Activated CD8-positive, alpha-beta memory T cell treated with anti-CD3 and anti-CD28 coated beads, Interleukin-2, amount 50 U/mL, for 4 hours (primary cell): Measurements from ENCODE around the gene UBN1.

Experiments used
- DNase-seq: peaks from one replicate; pipeline ENCODE4 v3.0.0-alpha.2; 2020

UBN1 gene

DNA sequence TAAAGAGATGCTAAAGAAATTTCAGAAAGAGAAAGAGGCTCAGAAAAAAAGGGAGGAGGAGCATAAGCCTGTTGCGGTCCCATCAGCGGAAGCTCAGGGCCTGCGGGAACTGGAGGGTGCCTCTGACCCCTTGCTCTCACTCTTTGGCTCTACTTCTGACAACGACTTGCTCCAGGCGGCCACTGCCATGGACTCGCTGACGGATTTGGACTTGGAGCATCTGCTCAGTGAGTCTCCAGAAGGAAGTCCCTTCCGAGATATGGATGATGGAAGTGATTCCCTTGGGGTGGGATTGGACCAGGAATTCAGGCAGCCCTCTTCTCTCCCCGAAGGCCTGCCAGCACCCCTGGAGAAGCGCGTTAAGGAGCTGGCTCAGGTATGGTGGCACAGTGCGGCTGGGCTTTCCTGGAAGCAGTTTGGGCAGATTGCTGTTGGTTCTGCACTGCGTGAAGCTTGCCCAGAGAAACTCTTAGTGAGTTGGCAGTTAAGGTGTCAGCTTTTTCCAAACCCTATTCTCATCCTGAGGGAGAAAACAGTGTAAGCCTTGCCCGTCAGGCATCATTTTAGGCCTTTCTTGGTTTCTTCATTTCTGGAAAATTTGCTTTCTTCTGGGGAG is 13.6 kb downstream of the UBN1 start:
- no peak for DNase-seq

DNA sequence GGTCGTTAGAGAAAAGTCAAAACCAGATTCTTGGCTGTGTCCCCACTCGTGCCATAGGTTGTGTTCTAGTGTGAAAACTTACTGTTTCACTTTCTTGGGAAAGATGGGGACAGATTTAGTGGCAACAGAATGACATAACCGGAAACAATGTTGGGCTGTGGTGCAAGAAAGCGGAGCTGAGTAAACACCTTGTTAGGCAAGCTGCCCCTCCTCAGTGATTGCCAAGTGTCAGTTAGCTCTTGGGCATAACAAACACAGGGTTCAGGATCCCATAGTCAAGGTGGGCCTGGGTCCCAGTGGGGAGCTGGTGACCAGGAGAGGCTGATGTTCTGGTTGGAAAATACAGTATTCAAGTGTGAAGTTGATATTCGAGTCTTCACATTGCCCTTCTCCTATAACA is 15.4 kb downstream of the UBN1 start:
- no peak for DNase-seq

DNA sequence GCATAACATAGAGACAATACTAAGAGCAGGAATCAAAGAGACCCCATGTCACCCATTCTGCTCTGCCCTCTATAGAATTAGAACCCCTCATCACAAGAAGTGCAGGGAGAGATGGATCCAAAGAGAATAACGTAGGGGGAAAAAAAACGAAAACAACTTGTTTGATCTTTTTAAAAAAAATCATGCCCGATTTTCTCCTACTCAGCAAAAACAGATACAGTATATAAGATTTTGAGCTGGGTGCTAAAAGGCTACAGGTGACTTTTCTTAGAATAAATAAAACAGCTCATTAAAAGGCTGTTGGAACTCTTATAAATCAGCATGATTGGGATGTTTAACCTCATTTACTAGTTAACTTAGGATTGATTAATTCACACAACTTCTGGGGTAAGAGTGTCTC is 17.4 kb downstream of the UBN1 start:
- no peak for DNase-seq

DNA sequence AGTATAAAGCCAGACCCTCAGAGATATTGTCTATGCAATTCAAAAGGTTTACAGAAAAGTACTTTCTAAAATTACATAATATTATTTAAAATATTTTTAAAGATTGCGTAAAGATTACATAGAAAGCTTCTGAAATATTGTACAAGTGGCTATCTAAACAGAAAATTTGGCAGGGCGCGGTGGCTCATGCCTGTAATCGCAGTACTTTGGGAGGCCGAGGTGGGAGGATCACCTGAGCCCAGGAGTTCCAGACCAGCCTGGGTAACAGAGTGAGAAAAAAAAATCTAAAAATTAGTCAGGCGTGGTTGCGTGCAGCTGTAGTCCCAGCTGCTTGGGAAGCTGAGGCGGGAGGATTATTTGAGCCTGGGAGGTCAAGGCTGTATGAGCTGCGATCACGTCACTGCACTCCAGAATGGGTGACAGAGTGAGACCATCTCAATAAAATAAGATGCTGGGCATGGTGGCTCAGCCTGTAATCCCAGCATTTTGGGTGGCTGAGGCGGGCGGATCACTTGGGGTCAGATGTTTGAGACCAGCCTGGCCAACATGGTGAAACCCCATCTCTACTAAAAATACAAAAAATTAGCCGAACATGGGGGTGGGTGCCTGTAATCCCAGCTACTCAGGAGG is 18.1 kb downstream of the UBN1 start:
- no peak for DNase-seq

DNA sequence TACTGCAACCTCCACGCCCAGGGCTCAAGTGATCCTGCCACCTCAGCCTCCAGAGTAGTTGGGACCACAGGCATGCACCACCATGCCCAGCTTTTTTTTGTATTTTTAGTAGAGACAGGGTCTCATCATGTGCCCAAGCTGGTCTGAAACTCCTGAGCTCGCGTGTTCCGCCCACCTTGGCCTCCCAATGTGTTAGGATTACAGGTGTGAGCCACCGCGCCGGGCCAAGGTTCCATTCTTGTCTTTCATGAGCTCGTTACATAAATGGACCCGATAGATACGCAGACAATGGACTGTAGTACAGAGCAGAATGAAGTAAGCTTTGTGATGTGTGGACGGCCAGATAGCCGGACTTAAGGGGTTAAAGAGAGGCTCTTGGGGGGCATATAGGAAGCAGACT is 19.3 kb downstream of the UBN1 start:
- no peak for DNase-seq

DNA sequence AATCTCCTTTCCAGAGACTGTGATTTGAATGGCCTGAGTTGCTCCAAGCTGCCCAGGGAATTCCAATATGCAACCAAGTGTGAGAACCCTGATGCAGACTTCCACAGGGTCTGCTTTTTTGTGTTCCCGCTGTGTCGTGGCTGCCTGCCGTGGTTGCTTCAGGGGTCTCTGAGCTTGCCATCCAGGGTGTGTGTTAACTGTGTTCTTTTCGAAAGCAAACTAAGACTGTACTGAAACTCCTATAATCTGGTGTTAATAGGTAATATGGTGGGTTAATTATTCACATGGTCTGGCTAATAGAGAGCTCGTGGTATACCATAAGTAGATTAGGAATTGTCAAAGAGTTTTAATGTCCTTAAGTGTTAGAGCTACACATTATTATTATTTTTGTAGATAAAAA is 20.7 kb downstream of the UBN1 start:
- DNase-seq: no peak

DNA sequence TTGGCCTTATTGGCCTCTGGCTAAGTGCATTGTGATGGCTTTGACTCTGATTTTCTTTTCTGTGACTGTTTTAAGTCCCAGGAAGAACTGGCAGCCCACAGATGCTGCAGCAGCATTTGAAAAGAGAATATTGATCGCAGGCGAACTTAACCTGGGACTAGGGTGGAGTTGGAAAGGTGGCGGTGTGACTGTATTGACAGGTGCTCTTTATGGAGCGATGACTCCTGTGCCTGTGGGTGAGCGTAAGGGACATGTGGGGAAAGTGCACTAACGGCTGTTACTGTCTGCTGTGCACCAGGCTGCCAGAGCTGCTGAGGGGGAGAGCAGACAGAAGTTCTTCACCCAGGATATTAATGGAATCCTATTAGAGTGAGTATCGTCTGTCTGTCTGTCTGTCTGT is 21.3 kb downstream of the UBN1 start:
- DNase-seq: no peak

DNA sequence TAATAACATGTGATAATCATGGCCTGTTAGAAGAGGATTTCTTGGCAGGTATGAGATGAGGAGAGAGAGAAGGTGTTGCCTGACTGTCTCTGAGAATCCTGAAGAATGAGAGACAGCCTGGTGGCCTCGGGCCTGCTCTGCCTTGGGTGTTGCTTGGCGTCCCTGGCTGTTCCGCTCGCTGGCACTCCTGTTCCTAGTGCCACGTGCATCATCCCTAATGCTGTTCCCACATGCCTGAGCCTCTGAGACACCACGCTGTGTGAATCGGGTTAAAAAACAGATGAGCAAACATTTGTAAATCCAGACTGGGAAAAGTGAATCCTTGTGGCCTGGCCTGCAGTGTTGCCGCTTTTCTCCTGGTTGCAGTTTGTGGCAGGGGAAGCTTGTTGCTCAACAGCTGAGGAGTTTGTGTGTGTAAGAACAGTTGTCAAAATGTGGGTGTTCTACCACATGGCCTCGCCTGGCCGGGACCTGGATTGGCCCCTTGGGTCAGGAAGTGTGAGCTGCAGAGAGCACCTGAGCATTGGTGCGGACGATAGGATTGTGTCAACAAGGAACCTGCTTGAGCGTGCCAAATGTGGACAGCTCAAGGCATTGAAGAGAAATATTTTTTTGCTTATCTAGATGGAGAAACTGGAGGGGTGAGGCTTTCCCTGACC is 22.0 kb downstream of the UBN1 start:
- DNase-seq: no peak

DNA sequence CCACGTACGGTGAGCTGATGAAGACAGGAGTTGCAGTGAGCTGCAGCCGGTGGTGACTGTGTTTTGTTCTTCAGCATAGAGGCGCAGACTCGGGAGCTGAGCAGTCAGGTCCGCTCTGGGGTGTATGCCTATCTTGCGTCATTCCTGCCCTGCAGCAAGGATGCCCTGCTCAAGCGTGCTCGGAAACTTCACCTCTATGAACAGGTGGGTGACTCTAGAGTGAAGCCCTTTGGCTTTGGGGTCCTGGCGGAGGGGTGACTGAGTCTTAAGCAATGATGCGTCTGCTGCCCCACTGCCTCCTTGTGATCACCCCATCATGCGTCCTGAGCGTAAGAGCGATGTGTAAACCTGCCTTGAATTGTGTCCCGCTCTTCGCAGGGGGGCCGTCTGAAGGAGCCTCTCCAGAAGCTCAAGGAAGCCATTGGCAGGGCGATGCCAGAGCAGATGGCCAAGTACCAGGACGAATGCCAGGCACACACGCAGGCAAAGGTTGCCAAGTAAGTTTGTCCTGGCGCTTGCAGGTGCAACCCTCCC is 22.9 kb downstream of the UBN1 start:
- no peak for DNase-seq

DNA sequence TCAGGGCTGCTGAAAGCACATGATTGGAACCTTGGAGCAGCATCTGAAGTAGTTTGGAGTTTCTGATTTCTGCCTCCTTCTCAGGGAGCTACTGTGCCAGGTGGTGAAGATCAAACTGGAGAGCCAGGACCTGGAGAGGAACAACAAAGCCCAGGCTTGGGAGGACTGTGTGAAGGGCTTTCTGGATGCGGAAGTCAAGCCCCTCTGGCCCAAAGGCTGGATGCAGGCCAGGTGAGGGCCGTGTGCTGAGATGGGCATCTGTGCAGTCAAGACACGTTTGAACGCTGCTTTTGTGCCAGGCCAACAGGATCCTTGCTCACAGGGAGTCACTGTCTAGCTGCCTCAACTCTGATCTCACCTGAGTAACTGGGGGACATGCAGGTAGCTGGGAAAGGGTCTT is 23.8 kb downstream of the UBN1 start:
- no peak for DNase-seq

DNA sequence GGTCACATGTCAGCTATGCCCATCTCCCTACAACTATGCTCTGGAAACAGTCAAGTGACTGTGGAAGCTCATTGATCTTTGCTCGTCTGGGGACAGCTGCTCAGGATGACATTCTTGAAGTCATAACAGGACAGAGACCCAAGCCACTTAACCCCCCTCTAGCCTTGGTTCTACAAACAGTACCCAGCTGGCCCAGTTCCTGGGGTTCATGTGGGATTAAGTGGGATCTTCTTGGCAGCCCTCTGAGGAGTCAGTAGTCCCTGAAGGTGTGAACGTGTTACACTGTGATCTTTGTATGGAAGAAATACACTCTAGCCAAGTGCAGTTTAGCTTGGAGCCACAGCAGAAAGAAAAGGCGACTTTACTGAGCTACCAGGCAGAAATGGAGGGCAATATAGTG is 25.8 kb downstream of the UBN1 start:
- DNase-seq: no peak

DNA sequence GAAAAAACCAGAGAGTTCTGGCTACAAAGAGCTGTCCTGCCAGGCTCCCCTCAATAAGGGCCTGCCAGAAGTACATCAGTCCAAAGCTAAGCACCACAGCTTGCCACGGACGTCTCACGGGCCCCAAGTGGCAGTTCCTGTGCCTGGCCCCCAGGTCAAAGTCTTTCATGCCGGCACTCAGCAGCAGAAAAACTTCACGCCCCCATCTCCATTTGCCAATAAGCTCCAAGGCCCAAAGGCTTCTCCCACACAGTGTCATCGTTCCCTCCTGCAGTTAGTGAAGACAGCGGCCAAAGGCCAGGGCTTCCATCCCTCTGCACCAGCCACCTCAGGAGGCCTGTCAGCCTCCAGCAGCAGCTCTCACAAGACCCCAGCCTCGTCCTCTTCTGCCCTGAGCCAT is 27.4 kb downstream of the UBN1 start:
- no peak for DNase-seq

DNA sequence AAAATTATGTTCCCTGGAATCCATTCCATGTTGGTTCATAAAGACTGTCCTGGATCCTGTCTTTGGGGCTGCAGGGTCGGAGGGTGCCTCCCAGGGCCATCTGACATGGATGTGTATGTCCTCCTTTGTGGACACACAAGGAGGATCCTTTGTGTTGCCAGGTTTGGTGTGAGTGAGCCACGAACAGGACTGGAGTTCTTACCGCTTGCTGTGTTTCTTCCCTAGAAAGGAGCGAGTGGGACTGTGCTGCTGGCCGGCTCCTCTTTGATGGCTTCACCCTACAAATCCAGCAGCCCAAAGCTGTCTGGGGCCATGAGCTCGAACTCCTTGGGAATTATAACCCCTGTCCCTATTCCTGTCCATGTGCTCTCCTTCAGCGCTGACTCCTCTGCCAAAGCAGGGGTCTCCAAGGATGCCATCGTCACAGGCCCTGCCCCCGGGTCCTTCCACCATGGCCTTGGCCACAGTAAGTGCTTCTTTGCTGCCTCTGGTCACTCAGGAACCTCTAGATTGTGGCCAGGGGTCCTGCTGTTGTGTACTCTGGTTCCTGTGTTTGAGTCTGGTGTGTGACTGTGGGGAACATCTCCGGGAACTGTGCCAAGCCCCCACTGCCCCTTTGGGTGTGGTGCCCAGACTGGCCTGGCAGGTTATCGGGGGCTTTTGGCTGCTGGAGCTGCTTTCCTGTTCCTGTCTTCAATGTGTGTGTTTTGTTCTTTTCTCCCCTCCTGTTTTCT is 29.5 kb downstream of the UBN1 start:
- no peak for DNase-seq

DNA sequence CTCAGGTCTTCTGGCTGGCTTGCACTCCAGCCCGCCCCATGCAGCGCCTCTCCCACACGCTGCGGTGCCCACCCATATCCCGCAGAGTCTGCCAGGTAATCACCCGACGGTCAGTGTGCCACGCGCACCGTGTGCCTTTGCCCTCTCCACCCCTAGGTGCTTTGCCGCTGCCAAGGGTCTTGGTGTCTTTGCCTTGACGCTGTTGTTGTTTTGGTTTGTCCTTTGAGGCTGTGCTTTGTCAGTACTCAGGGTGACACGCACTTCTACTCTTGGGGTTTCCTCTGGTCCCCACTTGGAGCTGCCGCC is 30.1 kb downstream of the UBN1 start:
- DNase-seq: no peak

DNA sequence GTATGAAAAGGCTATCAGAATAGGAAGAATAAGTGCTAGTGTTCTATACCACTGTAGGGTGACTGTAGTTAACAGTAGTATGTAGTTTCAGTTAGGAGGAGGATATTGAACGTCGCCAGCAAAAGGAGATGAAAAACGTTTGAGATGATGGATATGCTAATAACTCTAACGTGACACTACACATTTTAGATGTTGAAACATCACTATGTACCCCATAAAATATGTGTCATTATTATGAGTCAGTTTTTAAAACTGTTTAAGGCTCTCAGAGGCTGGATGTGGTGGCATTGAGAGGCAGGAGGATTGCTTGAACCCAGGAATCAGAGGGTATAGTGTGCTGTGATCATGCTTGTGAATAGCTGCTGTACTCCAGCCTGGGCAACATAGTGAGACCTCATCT is 31.8 kb downstream of the UBN1 start:
- DNase-seq: no peak

DNA sequence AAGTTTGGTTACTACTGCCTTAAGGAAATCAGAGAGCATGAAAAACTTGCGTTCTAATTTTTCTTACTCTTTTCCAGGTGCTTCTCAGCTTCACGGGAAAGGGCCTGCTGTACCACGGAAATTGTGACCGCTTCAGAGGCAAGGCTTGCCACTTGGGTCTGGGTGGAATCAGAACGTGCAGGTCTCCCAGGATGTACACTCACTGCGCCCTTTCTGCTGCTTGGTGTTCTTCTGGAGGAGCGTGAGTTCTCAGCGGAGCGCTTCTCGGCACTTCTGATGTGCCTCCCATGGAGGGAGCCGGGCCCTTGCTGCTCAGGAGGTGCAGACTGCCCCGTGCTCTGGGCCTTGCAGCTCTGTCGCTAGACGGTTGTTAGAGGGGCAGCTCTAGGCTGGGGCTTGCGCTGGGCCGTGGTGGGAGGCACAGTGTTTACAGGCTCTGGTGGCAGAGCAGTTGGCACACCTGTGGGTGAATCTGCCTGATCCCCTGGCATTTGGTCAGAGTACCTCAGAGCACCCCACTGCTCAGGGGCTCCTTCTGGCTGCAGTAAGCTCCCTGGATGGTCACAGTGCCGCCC is 32.8 kb downstream of the UBN1 start:
- no peak for DNase-seq

DNA sequence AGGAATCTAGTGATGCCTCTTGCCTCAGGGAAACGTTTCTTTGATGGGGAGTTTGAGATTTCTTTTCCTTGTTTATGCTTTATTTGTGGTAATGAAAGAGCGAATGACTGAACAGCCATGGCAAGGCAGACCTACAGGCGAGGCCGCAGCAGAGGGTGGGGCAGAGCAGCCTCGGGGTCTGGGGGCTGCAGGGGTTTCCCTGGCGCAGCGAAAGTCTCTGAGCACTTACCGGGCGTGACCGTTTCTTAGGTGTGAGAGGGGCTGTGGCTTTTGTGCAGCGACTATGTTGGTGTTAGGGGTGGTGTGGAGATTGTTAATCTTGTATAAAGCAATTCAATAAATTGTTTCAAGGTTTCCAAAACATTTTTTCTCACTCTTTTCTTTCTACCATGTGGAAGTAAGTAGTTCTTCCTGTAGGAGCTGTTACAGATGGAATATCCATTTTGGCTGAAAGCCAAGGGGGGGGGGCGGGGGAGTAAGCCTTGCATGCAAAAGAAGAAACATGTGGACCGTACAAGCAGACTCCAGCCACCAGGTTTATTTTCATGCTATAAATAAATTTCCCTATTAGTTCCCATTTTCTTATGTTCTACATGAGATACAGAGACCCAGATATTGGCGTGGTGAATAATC is 34.8 kb downstream of the UBN1 start:
- no peak for DNase-seq

DNA sequence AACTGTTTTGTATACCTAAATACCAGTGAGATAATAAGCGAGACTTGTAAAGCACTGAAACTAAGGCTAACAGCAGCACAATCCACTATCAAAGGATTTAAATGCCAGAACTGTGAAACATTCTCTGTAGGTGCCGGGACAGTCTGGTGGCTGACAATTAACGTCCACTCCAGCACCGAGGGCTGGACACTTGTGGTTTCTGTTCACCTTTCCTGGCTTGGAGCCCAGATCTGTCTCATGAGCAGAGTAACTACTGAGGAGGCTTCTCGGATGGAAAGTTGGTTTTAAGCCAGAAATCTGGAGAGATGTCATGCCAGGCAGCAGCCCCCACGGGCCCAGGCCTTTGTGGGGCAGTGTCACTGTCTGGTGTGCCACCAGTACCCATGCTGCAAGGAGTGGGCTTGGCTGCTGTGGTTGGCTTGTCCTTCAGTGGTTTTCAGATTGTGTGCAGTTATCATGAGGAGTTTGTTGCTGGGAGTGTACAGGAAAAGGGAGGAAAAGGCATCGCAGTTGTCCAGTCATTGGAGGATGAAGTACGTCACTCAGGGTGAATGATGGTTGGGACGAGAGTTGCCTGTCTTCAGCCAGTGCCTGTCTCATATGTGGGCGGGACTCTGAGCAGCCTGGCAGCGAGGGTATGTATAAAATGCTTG is 35.5 kb downstream of the UBN1 start:
- DNase-seq: no peak

DNA sequence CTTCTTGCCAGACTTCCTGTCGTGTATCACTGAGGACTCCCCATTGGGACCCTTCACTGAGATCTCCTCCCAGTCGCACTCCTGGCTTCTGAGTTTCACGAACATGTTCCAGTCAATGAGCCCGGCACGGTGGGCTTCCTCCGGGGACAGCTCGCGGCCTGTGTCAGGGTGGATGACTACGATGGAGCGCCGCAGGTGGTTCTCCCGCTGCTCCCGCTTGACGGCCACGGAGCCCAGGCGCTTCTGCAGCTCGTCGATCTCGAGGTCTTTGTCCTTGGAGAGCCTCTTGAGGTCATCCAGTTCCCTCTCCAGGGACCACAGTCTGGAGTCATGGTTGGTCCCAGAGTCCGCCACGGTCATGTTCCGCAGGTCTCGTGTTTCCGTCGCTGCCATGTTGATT is 36.2 kb downstream of the UBN1 start:
- no peak for DNase-seq

DNA sequence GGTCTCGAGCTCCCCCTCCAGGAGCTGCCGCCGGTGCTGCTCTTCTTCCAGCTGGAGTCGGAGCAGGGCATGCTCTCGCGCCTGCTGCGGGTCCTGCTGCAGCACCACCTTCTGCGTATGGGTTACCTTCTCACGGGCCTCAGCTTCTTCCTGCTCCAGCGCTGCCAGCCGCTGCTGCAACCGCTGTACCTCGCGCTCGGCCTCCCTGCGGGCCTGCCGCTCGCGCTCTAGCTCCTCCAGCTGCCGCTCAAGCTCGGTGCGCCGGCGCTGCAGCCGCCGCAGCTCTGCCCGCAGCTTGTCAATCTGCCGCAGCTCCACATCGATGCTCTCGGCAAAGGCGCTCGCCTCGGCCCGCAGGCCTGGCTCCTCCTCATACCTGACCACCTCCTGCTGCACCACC is 36.9 kb downstream of the UBN1 start:
- DNase-seq: no peak

DNA sequence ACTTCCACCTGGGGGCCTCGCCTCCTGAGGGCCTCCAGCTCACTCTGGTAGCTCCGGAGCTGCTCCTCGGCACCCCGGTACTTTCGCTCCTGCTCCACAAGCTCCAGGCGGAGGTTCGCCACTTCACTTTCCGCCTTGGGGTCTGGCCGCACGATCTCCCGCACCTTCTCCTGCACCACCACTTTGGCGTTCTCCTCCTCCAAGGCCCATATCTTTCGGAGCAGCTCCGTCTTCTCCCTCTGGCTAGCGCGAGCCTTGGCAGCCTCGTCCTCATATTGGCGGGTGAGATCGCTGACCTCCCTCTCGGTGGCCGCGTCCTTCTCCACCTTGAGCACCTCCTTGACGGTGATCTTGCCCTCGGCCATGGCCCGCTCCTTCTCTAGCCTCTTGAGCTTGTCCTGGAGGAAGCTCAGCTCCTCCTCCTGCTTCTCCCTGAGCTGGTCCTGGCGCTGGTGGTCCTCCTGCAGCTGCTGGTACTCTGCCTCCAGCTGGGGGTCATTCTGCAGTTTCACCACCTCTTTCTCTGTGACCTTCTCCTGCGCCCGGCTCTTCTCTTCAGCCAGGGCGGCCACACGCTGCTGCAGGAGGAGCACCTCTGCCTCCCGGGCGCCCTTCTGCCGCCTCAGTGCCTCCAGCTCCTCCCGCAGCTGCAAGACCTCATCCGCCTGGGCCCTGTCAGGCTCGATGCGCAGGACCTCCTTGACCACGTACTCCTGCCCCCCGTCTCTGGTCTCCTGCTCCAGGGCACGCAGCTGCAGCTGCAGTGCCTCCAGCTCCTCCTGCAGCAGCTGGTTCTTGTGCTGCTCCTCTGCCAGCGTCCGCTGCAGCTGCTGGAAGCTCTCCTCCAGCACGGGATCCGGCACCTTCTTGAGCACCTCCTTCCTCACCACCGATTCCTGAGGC is 37.9 kb downstream of the UBN1 start:
- DNase-seq: no peak

DNA sequence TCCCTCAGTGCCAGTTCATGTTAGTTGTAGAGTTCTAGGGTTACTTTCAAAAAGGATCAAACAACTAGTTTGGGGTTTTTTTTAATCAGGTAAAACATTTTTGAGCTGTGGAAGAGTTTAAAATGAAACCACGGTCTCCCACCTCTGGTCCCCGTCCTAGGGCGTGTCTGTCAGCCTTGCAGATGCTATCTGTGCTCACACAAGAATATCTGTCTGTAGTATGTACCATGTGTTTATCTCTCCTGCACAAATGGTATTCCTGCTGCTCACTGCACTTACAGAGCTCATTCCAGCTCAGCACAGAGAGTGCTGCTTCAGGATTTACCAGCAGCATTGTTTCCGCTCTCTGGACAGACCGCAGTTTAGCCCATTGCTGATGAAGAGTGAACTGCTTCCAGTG is 38.9 kb downstream of the UBN1 start:
- DNase-seq: no peak
